HepG2 (cell line): ENCODE results near the gene MORN3. TPM values are rescaled to one million over a fixed set of nuclear protein-coding genes. Genes with fewer than 3 reads are reported as not detected.
A peak's percentile ranks its signal among the peaks of the same experiment; 100 is the strongest.

Source experiments
- ATF1 ChIP-seq: IDR thresholded peaks from 2 replicates; pipeline ENCODE4 v1.6.1; 2016; ENCODE audit warnings: mild to moderate bottlenecking, control low read depth
- FOXM1 ChIP-seq: sonication (generic); formaldehyde crosslinking; IDR thresholded peaks from 2 replicates; pipeline ENCODE4 v1.5.0; 2020; ENCODE audit warnings: missing genetic modification reagents
- HMG20B ChIP-seq: conservative IDR thresholded peaks from 2 replicates; pipeline ENCODE4 v1.6.1; 2016; ENCODE audit warnings: missing genetic modification reagents, missing compliant biosample characterization
- HOXA9 ChIP-seq: sonication (generic); formaldehyde crosslinking; IDR thresholded peaks from 2 replicates; pipeline ENCODE4 v1.8.1; 2022; ENCODE audit warnings: missing genetic modification reagents, mild to moderate bottlenecking, moderate library complexity, borderline replicate concordance
- KDM4B ChIP-seq: sonication (generic); formaldehyde crosslinking; IDR thresholded peaks from 2 replicates; pipeline ENCODE4 v1.4.0; 2020; ENCODE audit warnings: missing genetic modification reagents
- RNF2 ChIP-seq: fragments of 450-650 bp; conservative IDR thresholded peaks from 2 replicates; pipeline ENCODE4 v1.6.1; 2016; ENCODE audit warnings: low read depth
- TOE1 ChIP-seq: sonication (generic); formaldehyde crosslinking; IDR thresholded peaks from 2 replicates; pipeline ENCODE4 v1.4.0; 2020; ENCODE audit warnings: mild to moderate bottlenecking, missing genetic modification reagents
- TOPORS ChIP-seq: sonication (generic); formaldehyde crosslinking; IDR thresholded peaks from 2 replicates; pipeline ENCODE4 v1.8.0; 2023; ENCODE audit warnings: mild to moderate bottlenecking, missing genetic modification reagents
- ZBTB2 ChIP-seq: sonication (generic); formaldehyde crosslinking; IDR thresholded peaks from 2 replicates; pipeline ENCODE4 v1.8.0; 2022; ENCODE audit warnings: low read depth, missing genetic modification reagents
- ZFYVE20 ChIP-seq: sonication (generic); formaldehyde crosslinking; IDR thresholded peaks from 2 replicates; pipeline ENCODE4 v1.8.0; 2023; ENCODE audit warnings: low read depth, mild to moderate bottlenecking, moderate library complexity, missing genetic modification reagents, borderline replicate concordance
- ZNF225 ChIP-seq: sonication (generic); formaldehyde crosslinking; IDR thresholded peaks from 2 replicates; pipeline ENCODE4 v1.4.0; 2020; ENCODE audit warnings: mild to moderate bottlenecking, missing genetic modification reagents
- ZNF317 ChIP-seq: sonication (generic); formaldehyde crosslinking; IDR thresholded peaks from 2 replicates; pipeline ENCODE4 v1.5.0; 2020; ENCODE audit warnings: mild to moderate bottlenecking, missing genetic modification reagents
- ZNF441 ChIP-seq: sonication (generic); formaldehyde crosslinking; IDR thresholded peaks from 2 replicates; pipeline ENCODE4 v1.7.0; 2021; ENCODE audit warnings: missing genetic modification reagents, borderline replicate concordance
- ZNF512 ChIP-seq: sonication (generic); formaldehyde crosslinking; IDR thresholded peaks from 2 replicates; pipeline ENCODE4 v1.4.0; 2020; ENCODE audit warnings: mild to moderate bottlenecking, missing genetic modification reagents
- ZNF607 ChIP-seq: sonication (generic); formaldehyde crosslinking; IDR thresholded peaks from 2 replicates; pipeline ENCODE4 v1.5.1; 2020; ENCODE audit warnings: missing genetic modification reagents, mild to moderate bottlenecking, borderline replicate concordance
- ZNF672 ChIP-seq: sonication (generic); formaldehyde crosslinking; IDR thresholded peaks from 2 replicates; pipeline ENCODE4 v1.8.1; 2022; ENCODE audit warnings: missing genetic modification reagents
- ZNF768 ChIP-seq: sonication (generic); formaldehyde crosslinking; IDR thresholded peaks from 2 replicates; pipeline ENCODE4 v1.4.0; 2020; ENCODE audit warnings: missing genetic modification reagents
- ZNF788 ChIP-seq: sonication (generic); formaldehyde crosslinking; IDR thresholded peaks from 2 replicates; pipeline ENCODE4 v1.5.0; 2020; ENCODE audit warnings: mild to moderate bottlenecking, missing genetic modification reagents, borderline replicate concordance
- polyA plus RNA-seq, 8 experiments: library from polyadenylated mRNA; depleted of rRNA in 3 of 8; stranded (reverse) in 7 of 8; unstranded in 1 of 8; fragments of >200 nt; fragmentation: Illumina TruSeq in 4 of 8; extraction: Trizol in 4 of 8; gene quantifications; 2 replicates each; pipeline versions ENCODE4 v1.2.1 to v1.2.3, GENCODE V29; 2011 to 2016; ENCODE audit warnings: low read depth in 4 of 8, missing spikeins in 1 of 8, mixed read lengths in 1 of 8; ENCODE audit not compliant: insufficient read depth in 1 of 8
- total RNA-seq, 5 experiments: library from RNA; depleted of rRNA; stranded (reverse); fragments of >200 nt; fragmentation: Illumina TruSeq; extraction: Trizol; gene quantifications; 2 replicates each; pipeline ENCODE4 v1.2.3, GENCODE V29; 2016; ENCODE audit warnings: low read depth in 1 of 5
- TF ChIP-seq, protein P1 (sequence below): sonication (generic); formaldehyde crosslinking; IDR thresholded peaks from 2 replicates; pipeline ENCODE4 v1.5.0; 2020; ENCODE audit warnings: mild to moderate bottlenecking, missing genetic modification reagents, borderline replicate concordance

The MORN3 gene
- total and polyA plus RNA-seq, 2 of the 13 experiments (the other 11 are each of a cell fraction or from before 2014, with no cell fraction given): 1.1 to 2.0 TPM

- TF ChIP-seq, protein P1, sequence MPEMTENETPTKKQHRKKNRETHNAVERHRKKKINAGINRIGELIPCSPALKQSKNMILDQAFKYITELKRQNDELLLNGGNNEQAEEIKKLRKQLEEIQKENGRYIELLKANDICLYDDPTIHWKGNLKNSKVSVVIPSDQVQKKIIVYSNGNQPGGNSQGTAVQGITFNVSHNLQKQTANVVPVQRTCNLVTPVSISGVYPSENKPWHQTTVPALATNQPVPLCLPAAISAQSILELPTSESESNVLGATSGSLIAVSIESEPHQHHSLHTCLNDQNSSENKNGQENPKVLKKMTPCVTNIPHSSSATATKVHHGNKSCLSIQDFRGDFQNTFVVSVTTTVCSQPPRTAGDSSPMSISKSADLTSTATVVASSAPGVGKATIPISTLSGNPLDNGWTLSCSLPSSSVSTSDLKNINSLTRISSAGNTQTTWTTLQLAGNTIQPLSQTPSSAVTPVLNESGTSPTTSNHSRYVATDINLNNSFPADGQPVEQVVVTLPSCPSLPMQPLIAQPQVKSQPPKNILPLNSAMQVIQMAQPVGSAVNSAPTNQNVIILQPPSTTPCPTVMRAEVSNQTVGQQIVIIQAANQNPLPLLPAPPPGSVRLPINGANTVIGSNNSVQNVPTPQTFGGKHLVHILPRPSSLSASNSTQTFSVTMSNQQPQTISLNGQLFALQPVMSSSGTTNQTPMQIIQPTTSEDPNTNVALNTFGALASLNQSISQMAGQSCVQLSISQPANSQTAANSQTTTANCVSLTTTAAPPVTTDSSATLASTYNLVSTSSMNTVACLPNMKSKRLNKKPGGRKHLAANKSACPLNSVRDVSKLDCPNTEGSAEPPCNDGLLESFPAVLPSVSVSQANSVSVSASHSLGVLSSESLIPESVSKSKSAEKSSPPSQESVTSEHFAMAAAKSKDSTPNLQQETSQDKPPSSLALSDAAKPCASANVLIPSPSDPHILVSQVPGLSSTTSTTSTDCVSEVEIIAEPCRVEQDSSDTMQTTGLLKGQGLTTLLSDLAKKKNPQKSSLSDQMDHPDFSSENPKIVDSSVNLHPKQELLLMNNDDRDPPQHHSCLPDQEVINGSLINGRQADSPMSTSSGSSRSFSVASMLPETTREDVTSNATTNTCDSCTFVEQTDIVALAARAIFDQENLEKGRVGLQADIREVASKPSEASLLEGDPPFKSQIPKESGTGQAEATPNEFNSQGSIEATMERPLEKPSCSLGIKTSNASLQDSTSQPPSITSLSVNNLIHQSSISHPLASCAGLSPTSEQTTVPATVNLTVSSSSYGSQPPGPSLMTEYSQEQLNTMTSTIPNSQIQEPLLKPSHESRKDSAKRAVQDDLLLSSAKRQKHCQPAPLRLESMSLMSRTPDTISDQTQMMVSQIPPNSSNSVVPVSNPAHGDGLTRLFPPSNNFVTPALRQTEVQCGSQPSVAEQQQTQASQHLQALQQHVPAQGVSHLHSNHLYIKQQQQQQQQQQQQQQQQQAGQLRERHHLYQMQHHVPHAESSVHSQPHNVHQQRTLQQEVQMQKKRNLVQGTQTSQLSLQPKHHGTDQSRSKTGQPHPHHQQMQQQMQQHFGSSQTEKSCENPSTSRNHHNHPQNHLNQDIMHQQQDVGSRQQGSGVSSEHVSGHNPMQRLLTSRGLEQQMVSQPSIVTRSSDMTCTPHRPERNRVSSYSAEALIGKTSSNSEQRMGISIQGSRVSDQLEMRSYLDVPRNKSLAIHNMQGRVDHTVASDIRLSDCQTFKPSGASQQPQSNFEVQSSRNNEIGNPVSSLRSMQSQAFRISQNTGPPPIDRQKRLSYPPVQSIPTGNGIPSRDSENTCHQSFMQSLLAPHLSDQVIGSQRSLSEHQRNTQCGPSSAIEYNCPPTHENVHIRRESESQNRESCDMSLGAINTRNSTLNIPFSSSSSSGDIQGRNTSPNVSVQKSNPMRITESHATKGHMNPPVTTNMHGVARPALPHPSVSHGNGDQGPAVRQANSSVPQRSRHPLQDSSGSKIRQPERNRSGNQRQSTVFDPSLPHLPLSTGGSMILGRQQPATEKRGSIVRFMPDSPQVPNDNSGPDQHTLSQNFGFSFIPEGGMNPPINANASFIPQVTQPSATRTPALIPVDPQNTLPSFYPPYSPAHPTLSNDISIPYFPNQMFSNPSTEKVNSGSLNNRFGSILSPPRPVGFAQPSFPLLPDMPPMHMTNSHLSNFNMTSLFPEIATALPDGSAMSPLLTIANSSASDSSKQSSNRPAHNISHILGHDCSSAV: no peak
- no peak for TF ChIP-seq ZNF317 (CRISPR knock-in tag)
- TF ChIP-seq KDM4B: no peak
- no peak for TF ChIP-seq TOPORS (CRISPR knock-in tag)
- TF ChIP-seq ZNF225 (CRISPR knock-in tag): no peak
- TF ChIP-seq ZNF607 (CRISPR knock-in tag): no peak
- no peak for TF ChIP-seq TOE1 (CRISPR knock-in tag)
- no peak for TF ChIP-seq ZNF788 (CRISPR knock-in tag)
- no peak for TF ChIP-seq ZBTB2 (CRISPR knock-in tag)
- no peak for TF ChIP-seq ZNF512 (CRISPR knock-in tag)
- TF ChIP-seq RNF2: no peak
- TF ChIP-seq ATF1 (CRISPR knock-in tag): no peak
- TF ChIP-seq ZNF441 (CRISPR knock-in tag): 0 out of 2 replicates have a peak, but pooled peaks have one; percentile 8
- no peak for TF ChIP-seq ZFYVE20 (CRISPR knock-in tag)
- TF ChIP-seq HOXA9 (CRISPR knock-in tag): no peak
- TF ChIP-seq ZNF672 (CRISPR knock-in tag): no peak; the same call in 1 of the 2 replicates
- TF ChIP-seq ZNF768 (CRISPR knock-in tag): no peak
- TF ChIP-seq HMG20B (CRISPR knock-in tag): no peak
- TF ChIP-seq FOXM1 (CRISPR knock-in tag): no peak
Observed at GRCh38 chr12:121626853-121627640, 42.4 kb downstream of the MORN3 start (continued).
